Measurements from ENCODE around the gene PCED1B.
"Not testable (repeated sequence)": the region's sequence is repeated elsewhere in the genome, so short reads cannot be mapped to it uniquely, and the experiment has no call there.

PCED1B gene

DNA sequence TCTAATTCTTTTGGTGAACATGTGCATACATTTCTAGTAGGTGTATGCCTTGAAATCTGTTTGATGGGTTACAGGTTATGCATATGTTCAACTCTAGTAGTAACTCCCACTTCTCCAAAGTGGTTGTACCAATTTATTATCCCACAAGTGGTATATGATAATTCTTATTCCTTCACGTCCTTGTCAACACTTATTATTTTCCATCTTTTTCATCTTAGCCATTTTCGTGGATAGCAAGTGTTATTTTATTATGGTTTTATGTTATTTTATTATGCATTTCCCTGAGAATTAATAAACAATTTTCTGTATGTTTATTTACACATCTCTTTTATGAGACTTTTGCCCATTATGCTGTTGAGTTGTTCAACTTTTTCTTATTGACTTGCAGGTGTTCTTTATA is 11.6 kb downstream of the PCED1B start:
- DNase-seq, result no peak

GRCh38 chr12:47094804-47095203 is 15.4 kb downstream of the PCED1B start:
- no peak for DNase-seq

- no peak for DNase-seq
These were observed 16.2 kb downstream of the PCED1B start for GRCh38 chr12:47095446-47096236.

GRCh38 chr12:47097276-47097896 is 18.0 kb downstream of the PCED1B start:
- no peak for DNase-seq

DNA sequence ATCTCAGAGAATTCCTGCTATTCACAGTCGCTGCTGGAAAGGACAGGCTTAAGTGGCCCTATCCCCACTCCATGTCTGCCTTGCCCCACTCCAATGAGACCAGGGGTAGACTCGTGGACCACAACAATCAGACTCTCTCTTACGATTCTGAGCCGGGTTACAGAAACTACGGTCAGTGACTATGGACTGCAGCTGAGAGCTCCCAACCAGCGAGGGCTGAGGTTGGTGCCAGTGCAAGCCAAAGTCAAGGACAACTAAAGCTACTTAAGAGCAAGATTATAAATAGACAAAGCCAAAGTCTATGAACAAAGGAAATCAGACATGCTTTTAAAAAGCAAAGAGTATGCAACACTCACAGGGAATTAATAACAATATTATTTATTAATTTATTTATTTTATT is 18.7 kb downstream of the PCED1B start:
- no peak for DNase-seq

- DNase-seq, result no peak
These were observed 20.2 kb downstream of the PCED1B start for GRCh38 chr12:47099610-47100009.

DNA sequence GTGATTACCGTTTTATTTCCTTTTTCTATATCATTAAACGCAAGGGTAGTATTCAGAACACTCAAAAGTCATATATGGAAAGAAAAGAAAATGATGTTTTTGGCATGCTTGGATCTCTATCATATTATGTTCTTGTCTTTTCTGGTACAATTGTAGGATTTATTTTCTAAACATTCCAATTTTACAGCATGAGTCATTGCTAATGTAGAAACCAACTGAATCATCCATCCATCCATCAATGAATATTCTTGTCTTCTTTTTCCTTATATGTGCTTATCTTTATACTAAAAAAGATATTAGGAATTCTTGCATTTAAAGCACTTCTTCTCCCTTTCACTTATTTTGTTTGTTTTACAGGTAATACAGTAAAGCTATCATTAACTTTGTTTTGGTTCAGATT is 20.7 kb downstream of the PCED1B start:
- DNase-seq, result no peak

- no peak for DNase-seq
These were observed 23.0 kb downstream of the PCED1B start for GRCh38 chr12:47102406-47102805.

DNA sequence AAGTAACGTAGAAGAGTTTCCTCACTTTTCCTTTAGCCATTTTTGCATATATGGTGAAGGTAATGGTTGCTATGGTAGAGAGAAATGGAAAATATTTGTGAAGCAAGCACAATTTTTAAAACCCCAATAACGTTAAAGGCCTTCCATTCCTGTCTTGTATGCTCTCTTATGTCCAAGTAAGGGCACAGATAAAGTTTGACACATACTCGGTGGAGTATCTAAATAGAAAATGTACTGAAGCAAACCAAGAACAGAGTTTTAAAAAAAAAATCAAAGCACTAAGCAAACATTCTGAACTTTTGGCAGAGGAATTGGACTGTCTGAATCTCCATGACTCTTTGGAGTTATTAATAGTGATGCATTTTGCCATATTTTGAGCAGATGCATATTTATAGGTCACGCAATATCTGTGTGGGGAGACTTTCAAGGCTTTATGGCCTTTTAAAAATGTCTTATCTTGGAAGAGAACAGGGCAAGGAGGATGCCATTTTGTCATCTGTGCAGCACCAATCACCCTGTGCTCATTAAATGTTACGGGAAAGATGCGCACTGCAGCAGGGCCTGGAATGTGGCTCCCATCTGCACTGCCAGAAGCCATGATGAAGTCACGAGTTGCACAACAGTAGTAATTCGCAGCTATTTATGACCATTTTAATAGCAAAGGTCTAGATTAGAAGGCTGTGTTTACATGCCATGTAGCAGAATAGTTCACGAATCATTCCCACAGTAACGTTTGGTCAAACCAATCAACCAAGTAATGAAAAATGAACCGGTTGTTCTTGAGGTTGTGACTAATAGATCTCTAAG is 23.6 kb downstream of the PCED1B start:
- no peak for DNase-seq

GRCh38 chr12:47105914-47106674 is 26.7 kb downstream of the PCED1B start:
- DNase-seq, result no peak

DNA sequence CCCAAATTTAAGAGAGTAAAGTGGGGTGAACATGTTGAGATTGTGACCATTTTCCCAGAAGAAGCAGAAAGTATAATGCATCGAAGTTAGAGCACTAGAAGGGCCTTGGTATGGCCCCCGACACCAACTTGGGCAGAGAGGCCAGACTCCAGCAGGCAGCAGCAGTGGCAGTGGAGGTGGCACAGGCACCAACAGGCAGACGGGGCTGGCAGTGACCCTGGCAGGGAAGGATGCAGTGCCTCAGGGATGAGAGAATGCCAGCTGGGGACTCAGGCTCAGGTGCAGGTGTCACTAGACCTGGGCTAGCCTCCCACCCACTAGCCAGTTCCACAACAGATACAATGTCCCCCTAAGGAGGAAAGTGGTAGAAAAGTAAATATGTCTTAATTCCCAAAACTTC is 28.0 kb downstream of the PCED1B start:
- no peak for DNase-seq

DNA sequence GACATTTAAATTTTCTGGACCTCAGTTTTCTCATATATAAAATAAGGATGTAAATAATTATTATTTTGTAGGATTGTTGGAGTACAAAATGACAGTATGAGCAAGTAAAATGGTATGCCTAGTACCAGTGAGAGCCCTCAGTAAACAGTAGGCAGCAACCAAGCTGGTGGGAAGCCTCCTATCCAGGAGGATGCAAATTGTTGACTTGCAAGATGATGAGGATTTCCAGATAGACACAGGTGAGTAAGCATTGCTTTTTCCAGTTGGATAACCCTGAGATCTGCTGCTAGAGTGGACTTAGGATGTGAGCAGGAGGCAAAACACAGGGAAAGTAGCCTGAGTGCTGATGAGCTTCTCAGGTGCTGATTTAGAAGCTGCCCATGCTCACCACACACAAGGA is 28.5 kb downstream of the PCED1B start:
- DNase-seq, result no peak

- no peak for DNase-seq
These were observed 30.7 kb downstream of the PCED1B start for GRCh38 chr12:47110011-47110541.

- no peak for DNase-seq
These were observed 31.4 kb downstream of the PCED1B start for GRCh38 chr12:47110718-47111391.

DNA sequence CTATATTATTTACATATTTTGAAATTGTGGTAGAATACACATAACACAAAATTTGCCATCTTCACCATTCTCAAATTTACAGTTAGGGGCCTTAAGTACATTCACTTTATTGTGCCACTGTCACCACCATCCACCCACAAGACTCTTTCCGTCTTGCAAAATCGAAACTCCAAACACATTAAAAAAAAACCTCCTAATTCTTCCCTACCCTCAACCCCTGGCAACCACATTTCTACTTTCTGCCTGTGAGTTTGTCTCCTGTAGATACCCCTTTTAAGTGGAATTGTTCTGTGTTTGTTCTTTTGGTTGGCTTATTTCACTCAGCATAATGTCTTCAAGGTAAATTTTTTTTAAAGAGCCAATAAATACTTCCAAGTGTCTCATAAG is 32.0 kb downstream of the PCED1B start:
- no peak for DNase-seq

DNA sequence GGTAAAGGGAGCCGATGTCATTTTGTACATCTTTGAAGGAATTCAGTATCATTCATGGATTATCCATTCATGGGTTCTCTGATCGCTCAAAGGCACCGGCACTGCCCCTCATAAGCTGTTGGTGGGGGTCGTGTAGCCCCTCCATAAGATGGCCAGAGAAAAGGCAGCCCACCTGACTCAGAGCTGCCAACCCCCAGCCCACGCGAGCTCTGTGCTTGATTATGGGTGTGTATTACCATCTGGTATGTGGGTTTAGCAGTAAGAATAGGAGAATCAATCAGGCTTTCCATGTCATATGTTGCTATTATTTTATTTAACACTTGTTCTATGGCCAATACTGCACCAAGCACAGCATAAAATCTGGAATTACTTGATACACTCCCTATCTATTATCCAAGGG is 32.4 kb downstream of the PCED1B start:
- no peak for DNase-seq

GRCh38 chr12:47112679-47113078 is 33.3 kb downstream of the PCED1B start:
- no peak for DNase-seq

GRCh38 chr12:47114481-47114892 is 35.1 kb downstream of the PCED1B start:
- DNase-seq, result no peak

DNA sequence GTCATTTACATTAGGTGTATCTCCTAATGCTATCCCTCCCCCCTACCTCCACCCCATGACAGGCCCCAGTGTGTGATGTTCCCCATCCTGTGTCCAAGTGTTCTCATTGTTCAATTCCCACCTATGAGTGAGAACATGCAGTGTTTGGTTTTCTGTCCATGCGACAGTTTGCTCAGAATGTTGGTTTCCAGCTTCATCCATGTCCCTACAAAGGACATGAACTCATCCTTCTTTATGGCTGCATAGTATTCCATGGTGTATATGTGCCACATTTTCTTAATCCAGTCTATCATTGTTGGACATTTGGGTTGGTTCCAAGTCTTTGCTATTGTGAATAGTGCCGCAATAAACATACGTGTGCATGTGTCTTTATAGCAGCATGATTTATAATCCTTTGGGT is 37.9 kb downstream of the PCED1B start:
- DNase-seq, result not testable (repeated sequence)

DNA sequence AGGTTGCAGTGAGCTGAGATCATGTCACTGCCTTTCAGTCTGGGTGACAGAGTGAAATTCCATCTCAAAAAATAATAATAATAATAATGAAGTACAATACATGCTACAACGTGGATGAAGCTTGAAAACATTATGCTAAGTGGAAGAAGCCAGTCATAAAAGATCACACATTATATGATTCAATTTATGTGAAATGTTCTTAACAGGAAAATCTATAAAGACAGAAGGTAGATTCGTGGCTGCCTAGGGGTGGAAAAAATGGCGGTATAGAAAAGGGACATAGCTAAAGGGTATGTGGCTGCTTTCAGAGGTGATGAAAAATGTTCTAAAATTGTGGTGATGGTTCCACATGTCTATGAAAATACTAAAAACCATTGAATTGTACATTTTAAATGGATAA is 41.3 kb downstream of the PCED1B start:
- DNase-seq, result no peak

GRCh38 chr12:47121146-47121545 is 41.7 kb downstream of the PCED1B start:
- no peak for DNase-seq

DNA sequence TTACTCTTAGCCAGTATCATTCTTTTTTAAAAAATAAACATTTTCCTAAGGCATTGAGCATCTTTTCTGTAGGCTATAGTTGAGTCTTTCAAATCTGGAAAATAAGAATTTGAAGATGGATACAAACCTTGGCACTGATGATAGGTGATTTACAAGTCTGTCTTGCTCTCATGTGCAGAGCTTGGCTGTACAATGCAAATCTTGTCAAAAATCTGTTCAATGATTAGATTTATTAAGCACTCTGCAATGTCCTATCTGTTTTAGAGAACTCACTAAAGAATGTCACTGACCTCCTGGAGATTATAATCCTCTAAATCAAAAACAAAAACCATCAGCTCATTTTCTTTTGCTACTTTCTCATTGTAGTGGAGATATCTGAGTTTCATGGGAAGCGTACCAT is 43.2 kb downstream of the PCED1B start:
- DNase-seq, result no peak
